Astrocyte (in vitro differentiated cells and primary cell): Measurements from ENCODE around the gene CHFR. TPM values are rescaled to one million over a fixed set of nuclear protein-coding genes. Genes with fewer than 3 reads are reported as not detected.

Experiments
- DNase-seq: peaks from one replicate; pipeline ENCODE4 v3.0.0-alpha.2; 2010; ENCODE audit warnings: low read depth
- FAIRE-seq: peaks from 2 replicates; lab custom pipeline; 2011; peaks lifted over from hg19 to GRCh38; lab: Jason Lieb, UNC
- H2AFZ ChIP-seq: 2 replicates; pipeline ENCODE4 v1.6.0; 2012; ENCODE audit warnings: low read depth, low read length, inconsistent platforms
- H3K27ac ChIP-seq: 2 replicates; pipeline ENCODE4 v1.5.1; 2011; ENCODE audit warnings: low read depth, low read length, inconsistent platforms
- H3K27me3 ChIP-seq: 2 replicates; pipeline ENCODE4 v1.6.0; 2011; ENCODE audit warnings: low read length, inconsistent platforms; ENCODE audit not compliant: insufficient read depth
- H3K36me3 ChIP-seq: 2 replicates; pipeline ENCODE4 v1.5.1; 2011; ENCODE audit warnings: low read length, inconsistent platforms; ENCODE audit not compliant: insufficient read depth
- H3K4me1 ChIP-seq: 2 replicates; pipeline ENCODE4 v1.5.1; 2011; ENCODE audit warnings: low read length, inconsistent platforms; ENCODE audit not compliant: insufficient read depth
- H3K4me2 ChIP-seq: 2 replicates; pipeline ENCODE4 v1.6.0; 2012; ENCODE audit warnings: low read length, inconsistent platforms
- H3K4me3 ChIP-seq: 2 replicates; pipeline ENCODE4 v1.5.1; 2011; ENCODE audit warnings: low read depth, mild to moderate bottlenecking, low read length, inconsistent platforms; ENCODE audit not compliant: insufficient read depth
- H3K79me2 ChIP-seq: 2 replicates; pipeline ENCODE4 v1.6.0; 2012; ENCODE audit warnings: mild to moderate bottlenecking, low read length, inconsistent platforms; ENCODE audit not compliant: insufficient read depth
- H3K9ac ChIP-seq: 2 replicates; pipeline ENCODE4 v1.6.0; 2012; ENCODE audit warnings: mild to moderate bottlenecking, low read length, inconsistent platforms
- H3K9me3 ChIP-seq: 2 replicates; pipeline ENCODE4 v1.5.1; 2012; ENCODE audit warnings: low read depth, mild to moderate bottlenecking, low read length, inconsistent platforms; ENCODE audit not compliant: insufficient read depth
- H4K20me1 ChIP-seq: 2 replicates; pipeline ENCODE4 v1.6.0; 2012; ENCODE audit warnings: low read length, inconsistent platforms; ENCODE audit not compliant: insufficient read depth
- H3K27ac Mint-ChIP-seq: one replicate; pipeline ENCODE4 v1.8.0; 2021; ENCODE audit warnings: mild to moderate bottlenecking, mixed read lengths; ENCODE audit not compliant: unreplicated experiment
- H3K27me3 Mint-ChIP-seq: one replicate; pipeline ENCODE4 v1.8.0; 2021; ENCODE audit warnings: low read depth, mixed read lengths; ENCODE audit not compliant: unreplicated experiment
- H3K36me3 Mint-ChIP-seq: one replicate; pipeline ENCODE4 v1.8.0; 2021; ENCODE audit warnings: low read depth, mixed read lengths; ENCODE audit not compliant: unreplicated experiment
- H3K4me1 Mint-ChIP-seq: one replicate; pipeline ENCODE4 v1.8.0; 2021; ENCODE audit warnings: low read depth, mixed read lengths; ENCODE audit not compliant: unreplicated experiment
- H3K4me3 Mint-ChIP-seq: one replicate; pipeline ENCODE4 v1.8.0; 2021; ENCODE audit warnings: mild to moderate bottlenecking, moderate library complexity, mixed read lengths; ENCODE audit not compliant: unreplicated experiment
- H3K9me3 Mint-ChIP-seq: one replicate; pipeline ENCODE4 v1.8.0; 2021; ENCODE audit warnings: mild to moderate bottlenecking, mixed read lengths; ENCODE audit not compliant: unreplicated experiment
- CTCF ChIP-seq: IDR thresholded peaks from 2 replicates; pipeline ENCODE4 v1.5.1; 2011; ENCODE audit warnings: low read depth, mild to moderate bottlenecking, inconsistent platforms, low read length, moderate library complexity; ENCODE audit not compliant: insufficient read depth
- EZH2 ChIP-seq: IDR thresholded peaks from 2 replicates; pipeline ENCODE4 v1.6.1; 2012; ENCODE audit warnings: mild to moderate bottlenecking, low read length, inconsistent platforms; ENCODE audit not compliant: insufficient read depth
- total RNA-seq: library from RNA; stranded (reverse); gene quantifications from 2 replicates; pipeline ENCODE4 v1.2.1, GENCODE V29; 2021

Gene CHFR
- total RNA-seq, 1 donor from 2014 or later: 66.6 TPM

GRCh38 chr12:132874175-132874574 lies 13.2 kb downstream of the CHFR start:
- Mint-ChIP-seq H3K36me3 (peaks cover 29% of the 10 kb centered on the region), H3K4me1 (no peaks in the 10 kb centered on the region), H3K27ac (no peak overlapping the region), H3K27me3 (no peaks in the 10 kb centered on the region), H3K4me3 (no peak overlapping the region), H3K9me3 (no peaks in the 10 kb centered on the region)
- Histone ChIP-seq H3K36me3 (peaks cover 38% of the 10 kb centered on the region), H3K4me2 (no peak overlapping the region), H3K9me3 (no peaks in the 10 kb centered on the region), H3K4me3 (no peak overlapping the region), H3K9ac (no peak overlapping the region), H3K79me2 (peaks cover 18% of the 10 kb centered on the region), H4K20me1 (peaks cover 32% of the 10 kb centered on the region), H3K4me1 (no peaks in the 10 kb centered on the region), H3K27ac (no peak overlapping the region), H2AFZ (no peak overlapping the region), H3K27me3 (no peaks in the 10 kb centered on the region)
- FAIRE-seq: no peak
- no peak for DNase-seq
- no peak for TF ChIP-seq CTCF
- TF ChIP-seq EZH2: no peak

- peaks cover 29% of the 10 kb centered on the region for H3K36me3 Mint-ChIP-seq
- FAIRE-seq: no peak
These were observed 13.7 kb downstream of the CHFR start for GRCh38 chr12:132873724-132874123.

More at GRCh38 chr12:132873724-132874123, 13.7 kb downstream of the CHFR start:
- Histone ChIP-seq H4K20me1 (peaks cover 32% of the 10 kb centered on the region), H3K27me3 (no peaks in the 10 kb centered on the region), H3K9ac (no peak overlapping the region), H3K4me1 (no peaks in the 10 kb centered on the region), H3K4me2 (no peak overlapping the region), H2AFZ (no peak overlapping the region), H3K27ac (no peak overlapping the region), H3K36me3 (peaks cover 39% of the 10 kb centered on the region), H3K79me2 (peaks cover 18% of the 10 kb centered on the region), H3K4me3 (no peak overlapping the region), H3K9me3 (no peaks in the 10 kb centered on the region)
- H3K27me3 Mint-ChIP-seq: no peaks in the 10 kb centered on the region
- TF ChIP-seq CTCF (no peak), EZH2 (no peak)
- no peak for DNase-seq
- no peaks in the 10 kb centered on the region for H3K9me3 Mint-ChIP-seq
- H3K27ac Mint-ChIP-seq: no peak overlapping the region
- no peak overlapping the region for H3K4me3 Mint-ChIP-seq
- H3K4me1 Mint-ChIP-seq: no peaks in the 10 kb centered on the region
